Renal pelvis (tissue), 4 donors: Measurements from ENCODE around the gene GRAMD2A. TPM values are rescaled to one million over a fixed set of nuclear protein-coding genes. Genes with fewer than 3 reads are reported as not detected.
A peak's percentile ranks its signal among the peaks of the same experiment; 100 is the strongest.

Source experiments
- DNase-seq: peaks from one replicate; pipeline ENCODE4 v3.0.0-alpha.2; 2013
- polyA plus RNA-seq, 3 donors: library from polyadenylated mRNA; unstranded; fragments of 120-200 nt; gene quantifications; one replicate each; pipeline ENCODE4 v1.2.1, GENCODE V29; 2013; ENCODE audit not compliant: insufficient read length in 3 of 3

The GRAMD2A gene
- polyA plus RNA-seq, 3 donors = 6.6 to 21.3 (median 14.8) TPM

- DNase-seq = no peak
Measured at GRCh38 chr15:72168808-72169190, 28.8 kb downstream of the GRAMD2A start.

GRCh38 chr15:72168131-72168807 lies 29.3 kb downstream of the GRAMD2A start:
- peak; percentile 29 for DNase-seq

GRCh38 chr15:72167445-72167844 lies 30.1 kb downstream of the GRAMD2A start:
- DNase-seq = no peak

GRCh38 chr15:72166716-72167417 lies 30.7 kb downstream of the GRAMD2A start:
- no peak for DNase-seq

- DNase-seq = no peak
Measured at GRCh38 chr15:72163719-72164118, 33.9 kb downstream of the GRAMD2A start.

GRCh38 chr15:72162569-72162968 lies 35.0 kb downstream of the GRAMD2A start:
- DNase-seq = no peak

- no peak for DNase-seq
Measured at GRCh38 chr15:72161361-72162132, 36.0 kb downstream of the GRAMD2A start.

- DNase-seq = no peak
Measured at GRCh38 chr15:72160696-72161245, 36.8 kb downstream of the GRAMD2A start.

- no peak for DNase-seq
Measured at GRCh38 chr15:72156928-72157327, 40.7 kb downstream of the GRAMD2A start.

GRCh38 chr15:72155635-72156616 lies 41.7 kb downstream of the GRAMD2A start:
- DNase-seq = peak; percentile 90

GRCh38 chr15:72155003-72155621 lies 42.5 kb downstream of the GRAMD2A start:
- DNase-seq = peak; percentile 91

- no peak for DNase-seq
Measured at GRCh38 chr15:72154316-72154715, 43.3 kb downstream of the GRAMD2A start.

- DNase-seq = no peak
Measured at GRCh38 chr15:72153269-72154000, 44.2 kb downstream of the GRAMD2A start.

GRCh38 chr15:72147418-72147817 lies 50.2 kb downstream of the GRAMD2A start:
- no peak for DNase-seq

- no peak for DNase-seq
Measured at GRCh38 chr15:72146934-72147333, 50.7 kb downstream of the GRAMD2A start.

- no peak for DNase-seq
Measured at GRCh38 chr15:72146221-72146620, 51.4 kb downstream of the GRAMD2A start.

- DNase-seq = no peak
Measured at GRCh38 chr15:72141171-72142084, 56.2 kb downstream of the GRAMD2A start.

GRCh38 chr15:72140088-72140487 lies 57.5 kb downstream of the GRAMD2A start:
- DNase-seq = no peak

- no peak for DNase-seq
Measured at GRCh38 chr15:72139667-72140066, 57.9 kb downstream of the GRAMD2A start.
